Heart right ventricle (tissue), 16 donors: ENCODE results near the gene MVP. TPM values are rescaled to one million over a fixed set of nuclear protein-coding genes. Genes with fewer than 3 reads are reported as not detected.
A peak's percentile ranks its signal among the peaks of the same experiment; 100 is the strongest.

Experiments
- ATAC-seq, 8 donors: fragments of 200-7000 bp; cut with Tn5 transposase; one replicate each; pipeline ENCODE4 v1.9.1; 2020; ENCODE audit warnings: mild to moderate bottlenecking in 8 of 8, moderate library complexity in 8 of 8, moderate number of reproducible peaks in 1 of 8
- DNase-seq, 2 donors: peaks; one replicate each; pipeline ENCODE4 v3.0.0-alpha.2; 2020
- H3K27ac ChIP-seq, 10 donors: fragments of 200-600 bp; sonication (generic) in 2 of 10; one replicate each; pipeline versions ENCODE4 v1.5.0 to v1.8.0; 2020 to 2022; ENCODE audit warnings: mild to moderate bottlenecking in 3 of 10
- H3K27me3 ChIP-seq, 7 donors: fragments of 200-600 bp; one replicate each; pipeline ENCODE4 v1.8.0; 2021 to 2022; ENCODE audit warnings: mild to moderate bottlenecking in 2 of 7
- H3K36me3 ChIP-seq, 9 donors: fragments of 200-600 bp; sonication (generic) in 1 of 9; one replicate each; pipeline versions ENCODE4 v1.5.0 to v1.8.0; 2020 to 2022; ENCODE audit warnings: mild to moderate bottlenecking in 2 of 9
- H3K4me1 ChIP-seq, 9 donors: fragments of 200-600 bp; sonication (generic) in 1 of 9; one replicate each; pipeline versions ENCODE4 v1.5.0 to v1.8.0; 2020 to 2022; ENCODE audit warnings: mild to moderate bottlenecking in 4 of 9
- H3K4me3 ChIP-seq, 10 donors: fragments of 200-600 bp; sonication (generic) in 2 of 10; one replicate each; pipeline versions ENCODE4 v1.5.0 to v1.8.0; 2020 to 2022; ENCODE audit warnings: mild to moderate bottlenecking in 7 of 10, moderate library complexity in 2 of 10
- H3K9me3 ChIP-seq, 11 donors: fragments of 200-600 bp in 10 of 11; sonication (generic) in 2 of 11; one replicate each; pipeline versions ENCODE4 v1.5.0 to v1.8.0; 2013 to 2022; ENCODE audit warnings: mild to moderate bottlenecking in 2 of 11, control low read depth in 1 of 11, moderate library complexity in 1 of 11
- CTCF ChIP-seq, 9 donors: fragments of 200-600 bp; sonication (generic) in 2 of 9; IDR thresholded peaks; one replicate each; pipeline versions ENCODE4 v1.5.0 to v1.8.0; 2021 to 2022; ENCODE audit warnings: antibody characterized with exemption in 9 of 9, mild to moderate bottlenecking in 5 of 9, moderate library complexity in 1 of 9
- WGBS, 2 donors: extraction: QIAGEN DNeasy Blood & Tissue Kit; methylation state at CpG; one replicate each; pipeline ENCODE4 v1.1.7; 2013; ENCODE audit warnings: inconsistent platforms in 1 of 2; 5-methylcytosine and 5-hydroxymethylcytosine counted together
- intact Hi-C, 10 donors: fragments of 100-400 bp; cut with DNase I; formaldehyde crosslinking; loops; one replicate each; pipeline versions ENCODE4 v1.11.1 to v1.14.2; 2022
- polyA plus RNA-seq, 2 donors: library from polyadenylated mRNA; stranded (reverse); fragments of 200-250 nt; gene quantifications; one replicate each; pipeline ENCODE4 v1.2.3, GENCODE V29; 2013
- total RNA-seq, 10 donors: library from RNA; stranded (reverse); fragmentation: NEBNext Ultra II Directional in 3 of 10; extraction: Animal tissue kit (Norgen Biotek cat#: 25700) in 3 of 10; gene quantifications; one replicate each; pipeline versions ENCODE4 v1.2.1 to v1.2.4, GENCODE V29; 2021 to 2023
- donor health status: Arrhythmogenic right ventricular cardiomyopathy.
- donor health status: ischemic (EF 13 %, LVEDD 7.1; RV severe dilation, severe dysfunction).
- donor health status: healthy with polysubstance abuse.
- donor health status: DM: no; HTN: yes; CAD: no.
- donor health status: DM: no; HTN: no; CAD: no.
- donor health status: ischemic (EF 25% LVEDD 6.9; RV normal size, moderate dysfunction).
- donor health status: ischemic (EF 25% LVEDD 5.7; RV mildly dilated, moderate dysfunction).
- donor health status: healthy.
- donor health status: DM: yes; HTN: yes; CAD: no.
- donor health status: Ischemic cardiomyopathy.
- donor health status: ischemic (EF 35%, LVEDD 5.7; RV mildly dilated, moderate dysfunction).
- donor health status: nonischemic (EF 11% LVEDD 7.7; RV severe dilation, severe dysfunction).
- donor health status: DM: yes; HTN: yes; CAD: no.
- donor health status: PGD.
- donor health status: ischemic (EF 29% LVEDD 5.4; RV normal size, mild dysfunction).
- donor health status: nonischemic (EF 23%, LVEDD 6.1; RV moderate dilation, normal function).

MVP gene
- total and polyA plus RNA-seq, 12 donors, result 24.5 to 122 (median 42.7) TPM

- Histone ChIP-seq H3K27me3 (no peaks in the 10 kb centered on the region), H3K27ac (no peak overlapping the region), H3K4me3 (no peak overlapping the region), H3K36me3 (peaks cover 0 to 39% (median 26%) of the 10 kb centered on the region in 9 donors), H3K4me1 (peaks cover 8 to 25% (median 19%) of the 10 kb centered on the region in 9 donors), H3K9me3 (no peaks in the 10 kb centered on the region)
- DNase-seq, result no peak
- no peak for TF ChIP-seq CTCF (IDR thresholded peaks at IDR 0.05)
- intact Hi-C loops, result loop anchor here in 1 of 10 donors (5.0 kb wide), 1 partner anchor 148 kb away; no protein-coding TSS in a partner anchor
- no peak for ATAC-seq
- WGBS, 2 donors, result 93 to 94% methylated on average over 19 of the region's 19 CpGs
These were observed 38.7 kb downstream of the MVP start for GRCh38 chr16:29858974-29859373.

GRCh38 chr16:29860218-29860617, 40.0 kb downstream of the MVP start:
- Histone ChIP-seq H3K4me3 (peak overlapping the region in 1 of 10 donors; percentile 88), H3K36me3 (peaks cover 0 to 39% (median 26%) of the 10 kb centered on the region in 9 donors), H3K27me3 (no peaks in the 10 kb centered on the region), H3K4me1 (peaks cover 8 to 25% (median 19%) of the 10 kb centered on the region in 9 donors), H3K27ac (peak overlapping the region in 1 of 10 donors; percentile 27), H3K9me3 (no peaks in the 10 kb centered on the region)
- intact Hi-C loops, result loop anchor here in 6 of 10 donors (5.0 to 10.0 kb wide), 7 partner anchors 38 to 162 kb away; partner anchors contain the start of genes PAGR1 (in 4 of the 6), C16orf92 (in 1 of the 6), HIRIP3 (in 1 of the 6) and INO80E (in 1 of the 6)
- DNase-seq, result peak in 1 of 2 donors; percentile 48
- peak in 2 of 8 donors; percentile 8 to 10 for ATAC-seq
- no peak for TF ChIP-seq CTCF (IDR thresholded peaks at IDR 0.05)
- WGBS, 2 donors, result 73 to 75% methylated on average over 9 of the region's 9 CpGs

- 2% methylated on average over 27 of the region's 27 CpGs for WGBS, 2 donors
- peaks cover 0 to 39% (median 26%) of the 10 kb centered on the region in 9 donors for H3K36me3 ChIP-seq
- no peaks in the 10 kb centered on the region for H3K9me3 ChIP-seq
- ATAC-seq, result peak in 5 of 8 donors; percentile 2 to 21 (median 3)
- H3K4me3 ChIP-seq, result peak overlapping the region; percentile 65 to 99 (median 91)
- intact Hi-C loops, result loop anchor here in 6 of 10 donors (5.0 to 10.0 kb wide), 7 partner anchors 40 to 160 kb away; partner anchors contain the start of genes PAGR1 (in 4 of the 6), C16orf92 (in 1 of the 6), HIRIP3 (in 1 of the 6) and INO80E (in 1 of the 6)
- H3K27me3 ChIP-seq, result no peaks in the 10 kb centered on the region
- TF ChIP-seq CTCF (IDR thresholded peaks at IDR 0.05), result peak in 3 of 9 donors; percentile 10 to 22 (median 20)
- no peak for DNase-seq
- peaks cover 8 to 25% (median 19%) of the 10 kb centered on the region in 9 donors for H3K4me1 ChIP-seq
- H3K27ac ChIP-seq, result peak overlapping the region; percentile 85 to 98 (median 94)
These were observed 42.2 kb downstream of the MVP start for GRCh38 chr16:29862383-29862883.

GRCh38 chr16:29862884-29863668, 42.8 kb downstream of the MVP start, which contains the start of gene CDIPT:
CDIPT (minus strand) TSS chr16:29863226; CDS start chr16:29862857, 369 bp downstream.
- peak; percentile 97 to 99 (median 98) for ATAC-seq
- H3K4me1 ChIP-seq, result peaks cover 8 to 25% (median 19%) of the 10 kb centered on the region in 9 donors
- H3K36me3 ChIP-seq, result peaks cover 0 to 34% (median 26%) of the 10 kb centered on the region in 9 donors
- 0 to 1% methylated on average over 57 of the region's 57 CpGs for WGBS, 2 donors
- peak within 1 kb of the TSS; percentile 65 to 99 (median 91) for H3K4me3 ChIP-seq
- no peaks in the 10 kb centered on the region for H3K9me3 ChIP-seq
- peak; percentile 17 to 76 (median 52) for TF ChIP-seq CTCF (IDR thresholded peaks at IDR 0.05)
- no peaks in the 10 kb centered on the region for H3K27me3 ChIP-seq
- peak within 1 kb of the TSS; percentile 85 to 98 (median 94) for H3K27ac ChIP-seq
- intact Hi-C loops, result loop anchor here in 7 of 10 donors (1.0 to 10.0 kb wide), 8 partner anchors 41 to 159 kb away; partner anchors contain the start of genes PAGR1 (in 5 of the 7), C16orf92 (in 1 of the 7), HIRIP3 (in 1 of the 7) and INO80E (in 1 of the 7)
- DNase-seq, result peak; percentile 91 to 96
